ENCODE data around the gene ZNF333. TPM values are rescaled to one million over a fixed set of nuclear protein-coding genes. Genes with fewer than 3 reads are reported as not detected.

The ZNF333 gene
- total and polyA plus RNA-seq, 9 donors = 19.2 to 47.6 (median 31.4) TPM

DNA sequence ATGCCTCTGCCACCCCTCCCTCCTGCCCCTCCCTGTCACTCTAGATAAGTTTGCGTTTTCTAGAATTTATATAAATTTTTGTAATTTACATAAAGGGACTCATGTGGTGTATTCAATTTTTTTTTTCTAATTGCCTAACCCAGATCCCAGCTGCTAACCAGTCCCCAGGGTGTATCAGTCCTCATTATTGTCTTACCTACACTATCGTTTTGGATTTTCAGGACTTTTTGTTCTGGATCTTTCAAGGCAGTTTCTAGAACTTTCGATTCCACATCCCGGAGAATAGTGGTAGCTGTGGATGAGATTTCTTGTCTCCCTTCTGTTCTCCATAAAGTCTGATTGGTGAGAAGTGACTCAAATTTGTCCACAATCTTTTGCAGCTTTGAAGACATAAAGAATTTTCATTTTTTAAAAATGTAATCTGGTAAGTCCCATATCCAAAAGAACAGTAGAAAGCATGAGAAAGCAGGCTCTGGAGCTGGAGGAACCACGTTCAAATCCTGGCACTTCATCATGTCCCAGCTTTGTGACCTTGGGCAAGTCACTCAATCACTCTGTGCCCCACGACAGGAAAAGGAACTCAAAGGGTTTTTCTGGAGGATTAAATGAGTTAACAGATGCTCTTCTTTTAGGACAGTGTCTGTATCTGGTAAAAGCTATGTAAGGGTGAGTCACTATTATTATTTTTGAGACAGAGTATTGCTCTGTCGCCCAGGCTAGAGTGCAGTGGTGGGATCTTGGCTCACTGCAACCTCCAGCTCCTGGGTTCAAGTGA, 34.9 kb upstream of the ZNF333 start:
- Histone ChIP-seq H3K36me3 (no peaks in the 10 kb centered on the region), H3K4me3 (no peak overlapping the region), H3K4me1 (ENCODE audit: insufficient read depth) (no peaks in the 10 kb centered on the region), H3K27me3 (no peaks in the 10 kb centered on the region), H3K27ac (no peak overlapping the region), H3K9me3 (no peaks in the 10 kb centered on the region)
- DNase-seq = no peak
- TF ChIP-seq, protein P1, sequence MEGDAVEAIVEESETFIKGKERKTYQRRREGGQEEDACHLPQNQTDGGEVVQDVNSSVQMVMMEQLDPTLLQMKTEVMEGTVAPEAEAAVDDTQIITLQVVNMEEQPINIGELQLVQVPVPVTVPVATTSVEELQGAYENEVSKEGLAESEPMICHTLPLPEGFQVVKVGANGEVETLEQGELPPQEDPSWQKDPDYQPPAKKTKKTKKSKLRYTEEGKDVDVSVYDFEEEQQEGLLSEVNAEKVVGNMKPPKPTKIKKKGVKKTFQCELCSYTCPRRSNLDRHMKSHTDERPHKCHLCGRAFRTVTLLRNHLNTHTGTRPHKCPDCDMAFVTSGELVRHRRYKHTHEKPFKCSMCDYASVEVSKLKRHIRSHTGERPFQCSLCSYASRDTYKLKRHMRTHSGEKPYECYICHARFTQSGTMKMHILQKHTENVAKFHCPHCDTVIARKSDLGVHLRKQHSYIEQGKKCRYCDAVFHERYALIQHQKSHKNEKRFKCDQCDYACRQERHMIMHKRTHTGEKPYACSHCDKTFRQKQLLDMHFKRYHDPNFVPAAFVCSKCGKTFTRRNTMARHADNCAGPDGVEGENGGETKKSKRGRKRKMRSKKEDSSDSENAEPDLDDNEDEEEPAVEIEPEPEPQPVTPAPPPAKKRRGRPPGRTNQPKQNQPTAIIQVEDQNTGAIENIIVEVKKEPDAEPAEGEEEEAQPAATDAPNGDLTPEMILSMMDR (IDR thresholded peaks at IDR 0.05) = no peak
- no peak for TF ChIP-seq POLR2A (IDR thresholded peaks at IDR 0.05)
- no peak for TF ChIP-seq EP300 (IDR thresholded peaks at IDR 0.05)
- intact Hi-C loops (cut with DNase I) = loop anchor here in 1 of 4 donors (10.0 kb wide), 1 partner anchor 50 kb away; no protein-coding TSS in a partner anchor
- WGBS, 3 donors = 59 to 67% (median 60%) methylated on average over 7 of the region's 7 CpGs

- intact Hi-C loops (cut with DNase I) = loop anchor here in 1 of 4 donors (10.0 kb wide), 1 partner anchor 51 kb away; no protein-coding TSS in a partner anchor
- no peak overlapping the region for H3K27ac ChIP-seq
- H3K27me3 ChIP-seq = no peaks in the 10 kb centered on the region
- TF ChIP-seq POLR2A (IDR thresholded peaks at IDR 0.05) = no peak
- TF ChIP-seq, protein P1 (IDR thresholded peaks at IDR 0.05) = no peak
- TF ChIP-seq EP300 (IDR thresholded peaks at IDR 0.05) = no peak
- no peak for DNase-seq
- no peaks in the 10 kb centered on the region for H3K4me1 ChIP-seq (ENCODE audit: insufficient read depth)
- 69 to 71% (median 70%) methylated on average over 11 of the region's 11 CpGs for WGBS, 3 donors
- H3K36me3 ChIP-seq = no peaks in the 10 kb centered on the region
- no peak overlapping the region for H3K4me3 ChIP-seq
- H3K9me3 ChIP-seq = no peaks in the 10 kb centered on the region
These were observed 34.1 kb upstream of the ZNF333 start for GRCh38 chr19:14655726-14656125.

DNA sequence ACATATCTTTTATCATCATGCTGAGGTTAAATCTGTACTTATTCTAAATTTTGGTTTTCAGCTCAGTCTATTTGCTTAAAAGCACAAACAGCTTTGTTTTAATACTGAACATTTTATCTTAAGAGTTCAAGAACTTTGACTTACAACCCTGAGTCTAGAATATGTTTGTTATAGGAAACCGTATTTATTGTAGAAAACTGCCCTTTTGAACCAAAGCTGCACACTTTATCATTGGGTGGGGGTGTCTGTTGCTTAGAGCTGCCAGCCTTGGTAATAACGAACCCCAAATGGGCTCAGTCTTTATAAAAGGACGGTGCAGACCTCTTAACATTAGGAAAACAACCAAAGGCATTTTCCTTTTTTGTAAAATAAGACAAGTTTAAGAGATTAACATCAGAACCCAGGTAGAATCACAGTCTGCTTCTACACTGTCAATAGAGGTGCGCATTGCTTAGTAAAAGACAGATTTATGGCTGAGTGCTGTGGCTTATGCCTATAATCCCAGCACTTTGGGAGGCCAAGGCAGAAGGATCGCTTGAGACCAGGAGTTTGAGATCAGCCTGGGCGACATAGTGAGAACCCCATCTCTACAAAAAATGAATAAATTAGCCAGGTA, 29.9 kb upstream of the ZNF333 start:
- no peaks in the 10 kb centered on the region for H3K4me1 ChIP-seq (ENCODE audit: insufficient read depth)
- 40 to 55% (median 41%) methylated on average over 6 of the region's 6 CpGs for WGBS, 3 donors
- no peak overlapping the region for H3K27ac ChIP-seq
- H3K27me3 ChIP-seq = no peaks in the 10 kb centered on the region
- no peaks in the 10 kb centered on the region for H3K36me3 ChIP-seq
- H3K9me3 ChIP-seq = no peaks in the 10 kb centered on the region
- no peak overlapping the region for H3K4me3 ChIP-seq
- no peak for DNase-seq
- intact Hi-C loops (cut with DNase I) = loop anchor here in 1 of 4 donors (10.0 kb wide), 1 partner anchor 55 kb away; no protein-coding TSS in a partner anchor
- no peak for TF ChIP-seq EP300 (IDR thresholded peaks at IDR 0.05)
- TF ChIP-seq, protein P1 (IDR thresholded peaks at IDR 0.05) = no peak
- no peak for TF ChIP-seq POLR2A (IDR thresholded peaks at IDR 0.05)

DNA sequence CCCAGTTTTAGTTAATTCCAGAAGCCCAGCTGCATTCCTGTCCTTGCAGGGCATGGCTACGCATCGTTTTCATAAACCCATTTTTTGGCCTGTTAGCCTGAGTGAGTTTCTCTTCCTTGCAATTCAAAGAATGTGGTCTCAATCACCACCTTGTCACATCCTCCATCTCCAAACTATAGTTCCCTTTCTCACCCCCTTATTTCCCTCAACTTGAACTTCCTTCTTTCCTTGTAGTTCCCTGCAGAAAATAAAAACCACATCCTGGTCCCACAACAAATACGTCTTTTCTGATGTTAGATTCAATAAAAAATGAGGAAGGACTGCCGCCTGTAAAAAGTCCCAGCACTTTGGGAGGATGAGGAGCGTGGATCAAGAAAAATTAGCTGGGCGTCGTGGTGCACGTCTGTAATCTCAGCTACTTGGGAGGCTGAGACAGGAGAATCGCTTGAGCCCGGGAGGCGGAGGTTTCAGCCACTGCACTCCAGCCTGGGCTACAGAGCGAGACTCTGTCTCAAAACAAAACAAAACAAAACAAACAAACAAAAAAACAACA, 28.4 kb upstream of the ZNF333 start:
- Histone ChIP-seq H3K27me3 (no peaks in the 10 kb centered on the region), H3K27ac (no peak overlapping the region), H3K9me3 (no peaks in the 10 kb centered on the region), H3K4me1 (ENCODE audit: insufficient read depth) (no peaks in the 10 kb centered on the region), H3K36me3 (no peaks in the 10 kb centered on the region), H3K4me3 (no peak overlapping the region)
- TF ChIP-seq POLR2A (IDR thresholded peaks at IDR 0.05) (no peak), EP300 (IDR thresholded peaks at IDR 0.05) (no peak)
- TF ChIP-seq, protein P1 (IDR thresholded peaks at IDR 0.05) = no peak
- intact Hi-C loops (cut with DNase I) = no loop called here
- DNase-seq = no peak
- 73 to 76% (median 74%) methylated on average over 12 of the region's 12 CpGs for WGBS, 3 donors

Measured in ovary (tissue), 9 donors.